Spleen (tissue), 7 donors: ENCODE measurements around the gene NCK2.

Source experiments
- CTCF ChIP-seq, 11 experiments: fragments of 200-600 bp in 7 of 11; fragments of 450-650 bp in 4 of 11; sonication (generic) in 4 of 11; IDR thresholded peaks in 8 of 11; conservative IDR thresholded peaks in 3 of 11; 1 replicate in 7 of 11; 2 replicates in 4 of 11; pipeline versions ENCODE4 v1.4.0 to v1.8.0; 2016 to 2021; ENCODE audit warnings: antibody characterized with exemption in 11 of 11, inconsistent platforms in 4 of 11, mild to moderate bottlenecking in 1 of 11
- POLR2A ChIP-seq, 3 donors: fragments of 450-650 bp; IDR thresholded peaks; one replicate each; pipeline ENCODE4 v1.5.1; 2017; ENCODE audit warnings: antibody characterized with exemption in 3 of 3, mild to moderate bottlenecking in 1 of 3
- donor health status: DM: no; HTN: no; CAD: no; lungs with moderate emphysema.
- donor health status: DM: no; HTN: no; CAD: no.
- donor health status: DM: no; HTN: no; CAD: no.

- TF ChIP-seq POLR2A (IDR thresholded peaks at IDR 0.05) (no peak), CTCF (IDR thresholded peaks at IDR 0.05 in 8 of 11, conservative IDR thresholded peaks at IDR 0.05 in 3 of 11) (no peak)
Measured at GRCh38 chr2:105806996-105807395, 62.3 kb downstream of the NCK2 start.
